SHP77 treated with DMSO at 0.1 percent for 48 hours (cell line): ENCODE measurements around the gene MDFIC.

ENCODE experiments used
- DNase-seq: peaks from one replicate; lab custom pipeline; 2025; lab: John Stamatoyannopoulos, UW

The MDFIC gene

DNA sequence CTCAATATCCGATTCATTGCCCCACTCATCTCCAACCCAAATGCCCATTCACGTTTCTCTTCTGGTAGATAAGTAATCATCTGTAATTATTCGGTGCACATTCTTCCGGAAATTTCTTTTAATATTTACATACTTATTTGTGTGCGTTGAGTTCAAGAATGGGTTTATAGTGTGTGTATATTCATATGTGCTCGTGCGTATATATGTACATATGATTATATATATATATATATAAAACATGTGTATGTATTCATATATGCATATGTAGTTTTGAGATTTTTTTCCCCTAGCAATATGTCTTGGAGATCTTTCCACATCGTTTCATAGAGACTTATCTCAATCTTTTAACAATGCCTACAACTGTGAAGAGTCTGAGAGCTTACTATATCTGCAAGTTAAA is 118.2 kb downstream of the MDFIC start:
- DNase-seq = no peak

DNA sequence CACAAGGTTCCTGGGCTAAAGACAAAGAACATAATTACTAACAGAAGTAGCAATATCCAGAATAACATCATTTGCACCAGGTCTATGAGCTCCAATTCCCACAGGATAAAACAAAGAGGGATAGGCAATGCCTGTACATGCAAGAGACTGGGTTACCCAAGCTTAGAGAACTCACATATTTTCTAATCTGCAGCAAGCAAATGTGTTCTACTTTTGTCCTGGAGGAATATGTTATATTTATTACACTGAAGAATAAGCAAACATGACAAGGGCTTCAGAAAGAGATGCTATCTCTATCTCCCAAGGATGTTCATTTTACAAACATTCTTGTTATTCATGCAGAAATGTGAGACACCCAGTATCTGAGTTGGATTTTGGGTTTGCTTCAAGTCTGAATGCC is 118.6 kb downstream of the MDFIC start:
- no peak for DNase-seq

DNA sequence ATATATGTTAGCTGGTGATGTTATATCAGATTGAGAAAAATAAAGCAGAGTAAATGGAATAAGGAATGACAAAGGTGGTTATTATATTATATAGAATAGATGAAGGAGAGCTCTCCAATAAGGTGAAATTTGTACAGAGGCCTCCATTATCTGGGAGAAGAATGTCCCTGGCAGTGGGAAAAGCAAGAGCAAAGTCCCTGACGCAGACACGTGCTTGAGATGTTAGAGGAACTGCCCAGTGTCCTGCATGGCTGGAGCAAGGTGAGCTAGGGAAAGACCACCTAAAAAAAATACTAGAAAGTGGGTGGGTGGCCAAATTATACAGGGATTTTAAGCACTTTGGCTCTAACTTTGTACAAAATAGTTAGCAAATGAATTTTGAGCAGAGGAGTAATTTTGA is 120.7 kb downstream of the MDFIC start:
- no peak for DNase-seq

DNA sequence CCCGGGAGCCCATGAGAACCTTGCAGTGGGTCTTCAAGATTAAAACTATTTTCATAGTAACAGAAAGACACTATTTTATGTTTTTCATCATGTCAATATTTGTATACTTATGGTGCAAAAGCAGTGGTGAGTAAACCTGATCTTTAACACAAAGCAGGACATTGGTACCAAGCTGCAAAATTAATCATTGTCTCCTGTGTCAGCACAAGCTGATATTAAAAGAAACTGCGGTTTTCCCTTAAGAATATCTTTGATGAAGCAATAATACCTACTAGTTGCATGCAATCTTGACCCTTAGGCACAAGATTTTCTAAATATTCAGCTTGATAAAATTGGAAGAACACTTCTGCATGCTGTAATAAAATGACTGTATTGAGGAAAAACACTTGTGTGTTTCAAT is 121.7 kb downstream of the MDFIC start:
- no peak for DNase-seq

DNA sequence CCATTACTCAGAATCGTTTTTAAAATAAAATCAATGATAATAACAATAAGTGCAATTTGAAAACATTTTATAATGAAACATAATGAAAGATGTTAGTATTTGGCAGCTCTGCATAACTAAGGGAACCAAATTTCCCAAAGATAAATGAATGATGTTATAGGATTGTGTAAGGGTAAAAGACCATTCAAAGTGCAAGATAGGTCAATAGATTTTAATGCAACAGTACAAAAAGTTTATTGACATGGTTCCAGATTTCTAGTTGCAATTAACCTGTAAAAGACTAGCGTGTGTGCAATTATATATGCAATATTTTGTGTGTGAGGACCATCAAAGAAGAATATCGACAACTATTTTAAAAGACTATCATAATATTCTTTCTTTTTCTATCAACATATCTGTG is 122.3 kb downstream of the MDFIC start:
- no peak for DNase-seq

DNA sequence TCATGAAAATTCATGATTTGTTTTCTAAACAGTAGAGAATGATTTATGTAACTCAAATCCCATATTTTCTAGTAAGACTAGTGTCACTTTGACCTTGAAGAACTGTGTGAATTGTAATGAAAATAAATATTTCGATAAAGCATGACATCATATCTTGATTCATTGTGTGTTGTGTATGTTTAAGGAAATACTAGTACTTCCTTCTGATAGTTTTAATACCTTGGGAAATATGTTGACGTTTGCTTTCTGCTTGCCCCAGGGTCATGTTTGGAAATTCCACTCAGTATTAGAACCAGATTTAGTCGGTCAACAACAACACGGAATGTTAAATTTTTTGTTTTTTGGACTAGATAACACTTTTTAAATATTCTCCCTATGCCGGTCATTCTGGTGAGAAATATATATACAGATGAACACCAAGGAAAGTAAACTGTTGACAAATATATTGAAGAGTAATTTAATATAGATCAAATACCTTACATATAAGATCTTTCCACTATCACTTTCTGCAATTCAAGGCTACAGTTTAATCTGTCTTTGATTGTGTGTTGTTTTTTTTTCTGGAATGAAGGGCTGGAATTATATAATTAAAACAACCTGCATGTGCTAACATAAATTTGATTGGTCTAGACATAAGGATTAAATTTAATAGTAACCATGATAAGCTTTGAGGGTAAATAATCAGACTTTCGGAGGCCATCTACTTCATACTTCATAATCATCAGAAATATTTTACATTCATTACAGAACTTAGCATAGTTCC is 126.2 kb downstream of the MDFIC start:
- DNase-seq = no peak

DNA sequence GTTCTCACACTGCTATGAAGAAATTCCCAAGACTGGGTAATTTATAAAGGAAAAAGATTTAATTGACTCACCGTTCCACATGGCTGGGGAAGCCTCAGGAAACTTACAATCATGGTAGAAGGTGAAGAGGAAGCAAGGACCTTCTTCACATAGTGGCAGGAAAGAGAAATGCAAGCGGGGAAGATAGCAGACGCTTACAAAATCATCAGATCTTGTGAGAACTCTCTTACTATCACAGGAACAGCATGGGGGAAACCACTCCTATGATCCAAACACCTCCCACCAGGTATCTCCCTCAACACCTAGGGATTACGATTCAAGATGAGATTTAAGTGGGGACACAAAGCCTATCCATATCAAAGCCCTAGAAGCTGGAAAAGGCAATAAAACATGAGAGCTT is 130.8 kb downstream of the MDFIC start:
- DNase-seq = no peak

DNA sequence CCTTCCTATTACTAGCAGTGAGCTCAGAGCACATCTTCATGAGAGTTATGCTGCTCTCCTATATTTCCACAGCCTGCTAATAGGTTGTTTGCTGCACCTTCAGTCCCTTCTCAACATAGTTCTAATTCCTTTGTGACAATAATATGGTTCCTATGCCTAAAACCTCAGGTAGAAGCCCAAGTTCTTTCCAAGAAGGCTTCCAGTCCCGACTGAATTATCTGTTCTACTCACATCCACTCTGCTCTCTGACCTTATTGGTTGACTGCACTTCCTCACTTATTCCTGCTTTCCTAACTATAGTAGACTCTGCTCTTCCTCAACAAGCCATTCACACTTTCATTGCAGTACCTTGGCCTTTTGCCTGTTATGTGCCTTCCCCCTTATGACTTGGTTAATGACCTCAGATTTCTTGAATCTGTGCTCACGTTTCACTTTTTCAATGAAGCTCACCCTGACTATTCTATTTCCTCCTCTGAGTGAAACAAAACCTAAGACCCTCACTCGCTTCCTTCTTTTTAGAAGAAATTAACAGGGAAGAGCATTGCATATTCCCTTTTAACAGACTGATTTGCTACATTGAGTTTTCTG is 132.7 kb downstream of the MDFIC start:
- no peak for DNase-seq

DNA sequence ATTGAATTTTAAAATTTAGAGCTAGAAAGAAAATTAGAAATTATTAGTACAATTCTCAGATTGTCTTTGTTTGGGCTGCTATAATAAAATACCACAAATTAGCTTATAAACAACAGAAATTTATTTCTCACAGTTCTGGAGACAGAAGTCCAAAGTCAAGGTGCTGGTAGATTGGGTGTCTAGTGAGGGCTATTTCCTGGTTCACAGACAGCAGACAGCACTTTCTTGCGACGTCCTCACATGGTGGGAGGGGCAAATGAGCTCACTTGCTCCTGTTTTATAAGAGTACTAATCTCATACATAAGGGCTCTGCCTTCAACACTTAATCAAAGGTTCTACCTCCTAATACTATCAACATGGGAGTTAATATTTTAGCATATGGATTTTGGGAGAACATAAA is 134.1 kb downstream of the MDFIC start:
- DNase-seq = no peak

DNA sequence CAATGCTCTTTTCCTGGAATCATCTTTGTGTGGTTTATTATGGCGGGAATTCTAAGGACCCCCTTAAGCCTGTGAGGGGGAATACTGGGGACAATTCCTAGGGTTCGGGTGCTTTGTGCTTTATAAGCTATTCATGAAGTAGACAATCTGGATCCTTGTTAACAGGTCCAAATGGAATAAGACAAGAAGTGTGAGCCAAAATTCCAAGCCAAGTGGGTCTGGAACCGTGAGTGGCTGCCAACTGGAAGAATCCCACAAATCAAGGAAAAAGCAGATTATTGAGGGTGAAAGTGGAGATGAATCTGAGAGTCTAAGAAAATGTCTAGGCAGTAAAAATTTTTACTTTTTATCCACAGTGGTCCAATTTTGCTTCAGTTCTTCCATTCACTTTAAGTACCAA is 136.8 kb downstream of the MDFIC start:
- no peak for DNase-seq

DNA sequence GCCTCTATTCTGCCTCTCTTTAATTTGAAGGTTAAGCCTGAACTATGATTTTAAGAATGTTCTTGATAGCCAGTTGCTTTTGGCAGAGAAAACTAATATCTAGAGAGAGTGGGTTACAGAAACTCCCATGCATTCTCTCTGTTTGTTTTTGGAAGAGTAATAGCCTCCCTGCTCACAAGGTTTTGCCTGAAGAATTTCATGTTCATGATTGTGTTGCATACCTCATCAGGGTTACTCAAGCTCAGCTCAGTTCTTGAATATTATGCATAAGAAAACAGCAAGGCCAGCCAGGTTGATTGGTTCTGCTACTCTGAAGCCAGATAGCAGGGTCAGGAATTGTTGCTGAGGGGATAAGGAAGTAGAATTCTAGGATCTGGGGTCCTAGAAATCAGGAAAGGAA is 137.4 kb downstream of the MDFIC start:
- DNase-seq = no peak

DNA sequence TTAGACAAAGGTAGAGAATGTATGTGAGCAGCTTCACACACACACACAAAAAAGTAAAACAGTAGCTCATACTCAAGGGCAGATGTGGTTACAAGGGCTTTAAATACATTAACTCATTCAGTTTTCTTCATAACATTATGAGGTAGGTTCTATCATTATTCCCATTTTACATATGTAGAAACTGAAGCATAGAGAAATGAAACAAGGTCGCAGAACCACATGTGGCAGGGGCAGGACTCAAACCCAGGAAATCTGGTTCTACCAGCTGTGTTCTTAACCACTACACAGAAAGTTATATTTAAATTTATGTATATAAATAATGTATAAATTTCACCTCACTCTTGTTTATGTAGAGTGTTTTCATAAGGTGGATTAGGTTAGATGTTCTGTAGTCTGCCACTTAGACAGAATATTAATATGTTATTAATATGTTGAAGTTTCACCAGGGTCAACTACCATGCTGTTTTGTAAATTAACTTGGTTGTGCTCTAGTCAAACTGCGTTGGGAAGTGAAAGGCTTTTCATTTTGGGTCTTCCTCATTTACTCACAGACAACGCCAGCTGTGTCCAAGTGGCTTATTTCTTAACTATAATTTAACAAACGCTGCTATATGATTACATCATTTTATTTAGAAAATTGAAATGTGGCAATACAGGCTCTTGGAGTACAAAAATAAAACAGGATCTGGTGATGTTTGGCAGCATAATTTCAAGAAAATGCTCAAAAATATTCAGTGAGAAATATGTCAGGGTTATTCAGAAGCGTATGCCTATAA is 138.4 kb downstream of the MDFIC start:
- no peak for DNase-seq

DNA sequence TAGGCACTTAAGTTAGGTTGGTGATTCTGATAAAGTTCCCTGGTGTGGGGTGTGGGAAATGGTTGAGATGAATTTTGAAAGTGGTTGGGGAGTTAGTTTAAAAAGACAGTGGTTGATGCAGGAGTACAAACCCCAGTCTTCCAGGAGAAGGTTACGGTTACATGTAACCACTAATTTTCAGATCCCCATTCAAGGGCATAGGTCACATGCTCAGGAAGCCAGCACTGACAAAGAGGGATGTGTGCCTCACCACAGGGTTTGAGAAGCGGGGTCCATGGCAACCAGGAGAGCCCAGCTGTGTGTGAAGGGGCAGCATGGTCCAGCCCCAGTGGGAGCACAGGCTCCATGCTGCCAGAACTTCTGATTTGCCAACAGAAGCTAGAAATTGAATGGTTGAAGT is 144.2 kb downstream of the MDFIC start:
- no peak for DNase-seq

DNA sequence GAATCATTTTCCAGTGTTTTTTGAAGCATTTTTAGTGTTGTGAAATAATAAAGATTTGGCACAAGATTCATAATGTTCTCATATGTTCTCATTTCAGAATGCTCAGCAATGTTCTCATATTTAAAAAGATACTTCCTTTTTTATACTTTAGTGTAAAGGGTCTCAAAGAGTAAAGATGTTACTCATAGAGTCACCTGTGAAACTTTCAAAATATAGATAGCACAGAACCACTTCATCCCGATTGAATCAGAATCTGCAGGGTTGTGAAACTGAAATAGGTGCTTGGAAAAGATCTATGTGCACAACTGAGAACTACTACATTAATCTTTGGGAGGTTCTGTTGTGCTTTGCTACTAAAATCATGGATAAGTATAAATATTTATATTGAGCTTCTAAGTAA is 144.7 kb downstream of the MDFIC start:
- DNase-seq = no peak

DNA sequence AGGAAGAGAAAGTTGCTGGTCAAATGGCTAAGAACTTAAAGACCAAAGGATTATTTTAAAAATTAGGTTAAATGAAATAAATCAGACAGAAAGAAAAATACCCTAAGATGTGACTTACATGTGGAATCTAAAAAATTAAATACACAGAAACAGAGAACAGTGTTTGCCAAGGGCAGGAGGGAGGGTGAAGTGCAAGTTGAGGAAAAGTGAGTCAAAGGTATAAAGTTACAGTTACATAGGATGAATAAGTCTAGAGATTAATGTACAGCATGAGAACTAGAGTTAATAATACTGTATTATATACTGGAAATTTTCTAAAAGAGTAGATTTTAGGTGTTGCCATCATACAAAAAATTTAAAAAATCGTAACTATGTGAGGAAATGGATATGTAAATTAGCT is 146.3 kb downstream of the MDFIC start:
- DNase-seq = no peak
